H9 (cell line): ENCODE data around the gene ALDH5A1. TPM values are rescaled to one million over a fixed set of nuclear protein-coding genes. Genes with fewer than 3 reads are reported as not detected.

Experiments
- DNase-seq: peaks from one replicate; pipeline ENCODE4 v3.0.0-alpha.2; 2017
- H2AFZ ChIP-seq: one replicate; pipeline ENCODE4 v1.6.1; 2013; ENCODE audit warnings: mild to moderate bottlenecking, low read length, control low read depth, moderate library complexity
- H2AK5ac ChIP-seq: 2 replicates; pipeline ENCODE4 v1.6.1; 2013; ENCODE audit warnings: low read length, control low read depth, mixed read lengths; ENCODE audit not compliant: insufficient read length
- H2BK120ac ChIP-seq: one replicate; pipeline ENCODE4 v1.6.1; 2013; ENCODE audit warnings: low read depth, mild to moderate bottlenecking, low read length, control low read depth, inconsistent platforms; ENCODE audit not compliant: poor library complexity, severe bottlenecking
- H2BK12ac ChIP-seq: 2 replicates; pipeline ENCODE4 v1.6.1; 2013; ENCODE audit warnings: low read length, control low read depth, mixed read lengths, low read depth; ENCODE audit not compliant: insufficient read length
- H2BK15ac ChIP-seq: 2 replicates; pipeline ENCODE4 v1.6.1; 2013; ENCODE audit warnings: low read depth, low read length, control low read depth
- H2BK20ac ChIP-seq: one replicate; pipeline ENCODE4 v1.6.1; 2013; ENCODE audit warnings: low read depth, mild to moderate bottlenecking, low read length, control low read depth, inconsistent platforms; ENCODE audit not compliant: poor library complexity, severe bottlenecking
- H2BK5ac ChIP-seq: 2 replicates; pipeline ENCODE4 v1.6.1; 2013; ENCODE audit warnings: low read length, control low read depth, mixed read lengths; ENCODE audit not compliant: insufficient read length
- H3K14ac ChIP-seq: 2 replicates; pipeline ENCODE4 v1.6.1; 2013; ENCODE audit warnings: low read length, control low read depth; ENCODE audit not compliant: insufficient read depth
- H3K18ac ChIP-seq: 2 replicates; pipeline ENCODE4 v1.6.1; 2013; ENCODE audit warnings: low read depth, mild to moderate bottlenecking, mixed read lengths, low read length, control low read depth; ENCODE audit not compliant: insufficient read length
- H3K23ac ChIP-seq: 2 replicates; pipeline ENCODE4 v1.6.1; 2013; ENCODE audit warnings: low read length, control low read depth, mixed read lengths, low read depth; ENCODE audit not compliant: insufficient read length
- H3K23me2 ChIP-seq: 2 replicates; pipeline ENCODE4 v1.6.1; 2013; ENCODE audit warnings: low read depth, mild to moderate bottlenecking, mixed read lengths, low read length, control low read depth; ENCODE audit not compliant: insufficient read length, poor library complexity, severe bottlenecking
- H3K27ac ChIP-seq: 2 replicates; pipeline ENCODE4 v1.5.1; 2013; ENCODE audit warnings: low read length, control low read depth, mixed read lengths, low read depth; ENCODE audit not compliant: insufficient read length
- H3K27me3 ChIP-seq: 2 replicates; pipeline ENCODE4 v1.6.1; 2013; ENCODE audit warnings: low read length, control low read depth, inconsistent platforms; ENCODE audit not compliant: insufficient read depth
- H3K4ac ChIP-seq: 2 replicates; pipeline ENCODE4 v1.6.1; 2013; ENCODE audit warnings: low read depth, mild to moderate bottlenecking, control low read depth, inconsistent platforms, low read length, moderate library complexity
- H3K4me1 ChIP-seq: 2 replicates; pipeline ENCODE4 v1.6.1; 2013; ENCODE audit warnings: low read length, control low read depth, inconsistent platforms; ENCODE audit not compliant: insufficient read depth
- H3K4me2 ChIP-seq: 2 replicates; pipeline ENCODE4 v1.6.1; 2013; ENCODE audit warnings: low read length, control low read depth, mixed read lengths; ENCODE audit not compliant: insufficient read length, insufficient read depth
- H3K56ac ChIP-seq: 2 replicates; pipeline ENCODE4 v1.6.1; 2013; ENCODE audit warnings: low read depth, mild to moderate bottlenecking, mixed read lengths, low read length, control low read depth; ENCODE audit not compliant: insufficient read length
- H3K79me1 ChIP-seq: 2 replicates; pipeline ENCODE4 v1.6.1; 2013; ENCODE audit warnings: low read depth, mild to moderate bottlenecking, moderate library complexity, low read length, control low read depth, inconsistent platforms; ENCODE audit not compliant: insufficient read depth, poor library complexity, severe bottlenecking
- H3K79me2 ChIP-seq: 2 replicates; pipeline ENCODE4 v1.6.1; 2013; ENCODE audit warnings: low read length, control low read depth, inconsistent platforms; ENCODE audit not compliant: insufficient read depth
- H3K9ac ChIP-seq: 2 replicates; pipeline ENCODE4 v1.6.1; 2013; ENCODE audit warnings: low read length, control low read depth, mixed read lengths; ENCODE audit not compliant: insufficient read length; ENCODE audit errors: extremely low read depth
- H3K9me3 ChIP-seq: one replicate; pipeline ENCODE4 v1.6.1; 2013; ENCODE audit warnings: low read depth, low read length, inconsistent platforms; ENCODE audit not compliant: control insufficient read depth
- H3T11ph ChIP-seq: one replicate; pipeline ENCODE4 v1.6.1; 2013; ENCODE audit warnings: mild to moderate bottlenecking, low read length, control low read depth, inconsistent platforms
- H4K20me1 ChIP-seq: one replicate; pipeline ENCODE4 v1.6.1; 2013; ENCODE audit not compliant: control insufficient read depth, insufficient read length, insufficient read depth
- H4K5ac ChIP-seq: 2 replicates; pipeline ENCODE4 v1.6.1; 2013; ENCODE audit warnings: low read depth, mild to moderate bottlenecking, mixed read lengths, low read length, control low read depth; ENCODE audit not compliant: insufficient read length
- H4K8ac ChIP-seq: replicated peaks from 2 replicates; pipeline ENCODE4 v1.6.1; 2013; ENCODE audit warnings: low read length, control low read depth, mixed read lengths, low read depth; ENCODE audit not compliant: insufficient read length
- H4K91ac ChIP-seq: 2 replicates; pipeline ENCODE4 v1.6.1; 2013; ENCODE audit warnings: low read depth, mild to moderate bottlenecking, moderate library complexity, mixed read lengths, low read length, control low read depth; ENCODE audit not compliant: insufficient read length
- H3K27ac Mint-ChIP-seq, 3 experiments: 2 replicates in 2 of 3; 3 replicates in 1 of 3; pipeline ENCODE4 v1.8.0; 2020 to 2021; ENCODE audit warnings: mixed read lengths in 3 of 3, mild to moderate bottlenecking in 1 of 3, moderate library complexity in 1 of 3
- H3K27me3 Mint-ChIP-seq: 2 replicates; pipeline ENCODE4 v1.8.0; 2021; ENCODE audit warnings: low read depth, mild to moderate bottlenecking, moderate library complexity, mixed read lengths
- H3K36me3 Mint-ChIP-seq, 3 experiments: 2 replicates in 2 of 3; 3 replicates in 1 of 3; pipeline ENCODE4 v1.8.0; 2020 to 2021; ENCODE audit warnings: low read depth in 3 of 3, mixed read lengths in 3 of 3; ENCODE audit not compliant: insufficient read depth in 1 of 3
- H3K4me1 Mint-ChIP-seq, 2 experiments: 2 replicates each; pipeline ENCODE4 v1.8.0; 2020; ENCODE audit warnings: mixed read lengths in 2 of 2
- H3K4me3 Mint-ChIP-seq, 2 experiments: 2 replicates in 1 of 2; 3 replicates in 1 of 2; pipeline ENCODE4 v1.8.0; 2020 to 2021; ENCODE audit warnings: mild to moderate bottlenecking in 2 of 2, mixed read lengths in 2 of 2, moderate library complexity in 1 of 2
- H3K9me3 Mint-ChIP-seq, 2 experiments: 2 replicates in 1 of 2; 3 replicates in 1 of 2; pipeline ENCODE4 v1.8.0; 2020; ENCODE audit warnings: mild to moderate bottlenecking in 2 of 2, mixed read lengths in 2 of 2, moderate library complexity in 1 of 2
- CTCF ChIP-seq: fragments of 200-600 bp; sonication (generic); conservative IDR thresholded peaks from 3 replicates; pipeline ENCODE4 v1.8.0; 2021; ENCODE audit warnings: antibody characterized with exemption, mild to moderate bottlenecking
- WGBS: extraction: QIAGEN DNeasy Blood & Tissue Kit; methylation state at CpG from one replicate; pipeline ENCODE4 v1.1.7; 2013; ENCODE audit warnings: missing lambda C conversion rate, low lambda C conversion rate, mixed read lengths; ENCODE audit not compliant: insufficient read length; ENCODE audit errors: extremely low coverage; 5-methylcytosine and 5-hydroxymethylcytosine counted together
- total RNA-seq: library from RNA; stranded (reverse); gene quantifications from 2 replicates; pipeline ENCODE4 v1.2.1, GENCODE V29; 2021

ALDH5A1 gene
- total RNA-seq, 1 experiment from 2014 or later: 5.4 TPM

- Histone ChIP-seq H2AFZ (no peak overlapping the region), H3K79me1 (no peaks in the 10 kb centered on the region), H3K14ac (no peak overlapping the region), H3K9me3 (no peaks in the 10 kb centered on the region), H3K27me3 (no peaks in the 10 kb centered on the region), H3T11ph (no peak overlapping the region), H4K8ac (no peak overlapping the region), H3K56ac (no peak overlapping the region), H2AK5ac (no peak overlapping the region), H3K4ac (no peak overlapping the region), H3K79me2 (no peaks in the 10 kb centered on the region), H4K91ac (no peak overlapping the region), H2BK120ac (no peak overlapping the region), H3K9ac (no peak overlapping the region), H4K20me1 (no peaks in the 10 kb centered on the region), H3K23ac (no peak overlapping the region), H2BK5ac (no peak overlapping the region), H2BK20ac (no peak overlapping the region), H3K27ac (no peak overlapping the region), H3K18ac (no peak overlapping the region), H2BK15ac (no peak overlapping the region), H3K23me2 (no peaks in the 10 kb centered on the region), H4K5ac (no peak overlapping the region), H2BK12ac (no peak overlapping the region), H3K4me2 (no peak overlapping the region), H3K4me1 (no peaks in the 10 kb centered on the region)
- Mint-ChIP-seq H3K4me3 (no peak overlapping the region), H3K27ac (no peak overlapping the region; a peak in 1 of 7 replicates), H3K36me3 (peaks cover 11 to 22% (median 17%) of the 10 kb centered on the region in 3 experiments), H3K9me3 (peaks cover 7 to 11% of the 10 kb centered on the region in 2 experiments; a peak in 4 of 5 replicates), H3K4me1 (no peaks in the 10 kb centered on the region), H3K27me3 (no peaks in the 10 kb centered on the region)
- DNase-seq: no peak
- WGBS: no CpG with 5 or more reads among the region's 6 CpGs
- no peak for TF ChIP-seq CTCF
Observed at GRCh38 chr6:24476631-24477030, 18.1 kb upstream of the ALDH5A1 start.
